Measurements from ENCODE around the gene SLC7A7. TPM values are rescaled to one million over a fixed set of nuclear protein-coding genes. Genes with fewer than 3 reads are reported as not detected.
"Not testable (repeated sequence)": the region's sequence is repeated elsewhere in the genome, so short reads cannot be mapped to it uniquely, and the experiment has no call there.

SLC7A7 gene
- polyA plus RNA-seq, 6 donors from 2014 or later = 16.2 to 78.3 (median 28.7) TPM

DNA sequence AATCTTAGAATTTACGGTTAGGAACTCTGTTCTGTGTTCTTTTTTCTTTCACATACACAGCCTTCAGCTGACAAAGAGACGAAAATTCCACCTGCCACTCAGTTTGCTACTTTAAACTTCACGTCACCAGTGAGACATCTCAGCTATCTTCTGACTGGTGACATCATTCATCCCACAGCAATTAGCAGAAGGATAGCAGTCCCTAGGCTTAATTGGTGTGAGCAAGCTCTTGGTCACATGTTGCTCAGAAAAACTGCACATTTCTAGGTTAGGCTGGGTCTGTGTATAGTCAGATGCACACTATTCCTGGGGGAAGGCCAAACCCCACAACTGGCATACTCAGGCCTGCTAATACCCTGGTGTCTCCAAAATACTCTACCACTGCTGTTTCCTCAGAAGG, 23.9 kb downstream of the SLC7A7 start:
- no peaks in the 10 kb centered on the region for H3K36me3 Mint-ChIP-seq
- peak overlapping the region; percentile 58 to 98 (median 79) for H3K27ac Mint-ChIP-seq
- peak overlapping the region in 6 of 8 donors; percentile 16 to 88 (median 60) for H3K4me3 Mint-ChIP-seq
- peaks cover 0 to 3% (median 0%) of the 10 kb centered on the region in 7 donors for H3K9me3 Mint-ChIP-seq
- H3K27me3 Mint-ChIP-seq = no peaks in the 10 kb centered on the region
- DNase-seq (no peak), ATAC-seq (ENCODE audit: low read depth in 2 of 2) (no peak)
- peaks cover 45 to 73% (median 47%) of the 10 kb centered on the region in 3 donors for H3K4me1 Mint-ChIP-seq

DNA sequence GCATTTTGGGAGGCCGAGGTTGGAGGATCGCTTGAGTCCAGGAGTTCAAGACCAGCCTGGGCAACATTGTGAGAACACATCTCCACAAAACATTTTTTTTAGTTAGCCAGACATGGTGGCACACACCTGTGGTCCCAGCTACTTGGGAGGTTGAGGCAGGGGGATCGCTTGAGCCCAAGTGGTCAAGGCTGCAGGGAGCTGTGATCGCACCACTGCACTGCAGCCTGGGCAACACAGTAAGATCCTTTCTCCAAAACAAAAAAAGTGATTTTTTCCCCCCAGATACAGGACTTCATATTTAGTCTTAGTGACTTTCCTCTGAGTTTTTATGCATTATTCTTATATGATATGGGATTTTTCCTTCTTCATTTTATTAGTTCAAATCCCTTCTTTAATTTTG, 28.6 kb downstream of the SLC7A7 start:
- H3K36me3 Mint-ChIP-seq = no peaks in the 10 kb centered on the region
- DNase-seq (no peak), ATAC-seq (ENCODE audit: low read depth in 2 of 2) (no peak)
- peaks cover 0 to 2% (median 0%) of the 10 kb centered on the region in 7 donors for H3K9me3 Mint-ChIP-seq
- peak overlapping the region in 1 of 6 donors; percentile 39 for H3K27ac Mint-ChIP-seq
- no peaks in the 10 kb centered on the region for H3K27me3 Mint-ChIP-seq
- H3K4me1 Mint-ChIP-seq = peaks cover 26 to 43% (median 32%) of the 10 kb centered on the region in 3 donors
- no peak overlapping the region for H3K4me3 Mint-ChIP-seq

DNA sequence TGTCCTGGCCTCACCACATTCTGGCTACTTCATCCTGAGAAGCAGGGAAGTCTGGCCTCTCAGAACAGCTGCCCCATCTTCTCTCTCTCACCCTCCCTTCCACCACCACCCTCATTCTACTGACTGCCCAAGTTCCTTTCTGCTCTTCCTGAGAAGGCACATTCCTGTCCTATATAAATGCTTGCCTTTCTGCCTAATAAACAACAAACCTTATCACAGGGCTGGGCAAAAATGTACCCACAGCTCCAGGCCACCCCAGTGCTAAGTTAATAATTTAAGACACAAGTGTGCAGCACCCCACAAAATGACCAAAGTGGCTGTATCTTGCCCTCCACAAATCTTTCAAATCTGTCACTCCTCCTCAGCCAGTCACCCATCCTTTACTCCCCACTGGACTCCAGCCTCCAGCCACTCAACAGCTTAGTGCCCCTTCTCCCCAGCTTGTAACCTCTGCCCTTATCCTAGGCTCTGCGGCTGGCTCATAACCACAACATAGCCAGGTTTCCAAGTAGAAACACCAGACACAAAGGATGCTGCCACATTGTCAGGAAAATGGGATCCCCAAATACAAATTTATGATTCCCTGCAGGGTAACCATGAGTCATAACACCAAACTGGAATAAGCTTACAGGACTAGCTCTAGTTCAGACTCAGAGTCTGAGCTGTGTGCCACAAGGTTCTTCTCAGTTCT, 33.8 kb downstream of the SLC7A7 start:
- H3K27ac Mint-ChIP-seq = peak overlapping the region in 3 of 6 donors; percentile 55 to 88 (median 75)
- ATAC-seq (ENCODE audit: low read depth in 2 of 2) (no peak), DNase-seq (no peak)
- no peaks in the 10 kb centered on the region for H3K9me3 Mint-ChIP-seq
- no peak overlapping the region for H3K4me3 Mint-ChIP-seq
- H3K4me1 Mint-ChIP-seq = peaks cover 9 to 19% (median 16%) of the 10 kb centered on the region in 3 donors
- no peaks in the 10 kb centered on the region for H3K36me3 Mint-ChIP-seq
- H3K27me3 Mint-ChIP-seq = no peaks in the 10 kb centered on the region

DNA sequence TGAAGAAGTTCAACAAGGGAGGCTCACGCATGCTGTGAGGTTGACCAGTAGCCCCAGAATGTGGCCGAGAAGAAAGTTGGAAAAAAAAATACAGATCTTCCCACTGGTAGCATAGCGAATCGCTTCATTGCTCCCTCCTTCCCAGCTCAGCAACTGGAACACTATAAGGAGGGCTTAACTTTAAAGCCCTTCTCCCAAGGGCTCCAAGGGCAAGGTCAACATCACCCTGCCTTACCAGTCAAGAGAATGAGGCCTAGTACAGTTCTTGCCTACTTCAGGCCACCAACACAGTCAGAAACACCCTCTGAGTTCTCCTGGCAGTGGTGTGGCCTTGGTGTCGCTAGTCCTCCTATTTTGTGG, 34.3 kb downstream of the SLC7A7 start:
- no peaks in the 10 kb centered on the region for H3K36me3 Mint-ChIP-seq

DNA sequence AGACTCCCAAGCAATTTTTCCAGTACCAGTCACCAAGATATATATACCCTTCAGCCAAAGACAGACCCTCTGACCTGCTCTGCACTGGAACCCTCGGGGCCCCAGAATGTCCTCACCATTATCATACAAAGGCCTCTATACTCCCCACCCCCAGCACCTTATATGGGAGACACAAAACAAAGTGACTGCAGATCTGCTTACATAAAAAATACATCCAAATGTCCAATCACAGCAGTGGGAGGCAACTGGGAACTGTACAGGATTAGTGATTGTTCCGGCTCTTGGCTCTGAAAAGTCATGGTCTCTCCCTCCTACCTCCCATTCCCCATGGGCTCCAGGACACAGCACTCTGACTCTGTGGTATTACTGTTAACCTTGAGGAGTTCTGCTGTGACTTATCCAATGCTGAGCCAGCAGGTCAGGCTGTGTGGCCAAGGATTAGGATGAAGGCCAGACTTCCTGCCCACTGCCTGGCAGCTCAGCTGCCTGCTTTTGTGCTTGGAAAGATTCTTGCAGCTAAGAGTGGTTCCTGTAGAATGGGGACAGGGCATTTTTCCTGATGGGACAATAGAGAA, 35.0 kb downstream of the SLC7A7 start:
- Mint-ChIP-seq H3K9me3 (no peaks in the 10 kb centered on the region), H3K36me3 (no peaks in the 10 kb centered on the region), H3K27ac (peak overlapping the region in 1 of 6 donors; percentile 9), H3K4me3 (no peak overlapping the region), H3K27me3 (no peaks in the 10 kb centered on the region), H3K4me1 (peaks cover 9 to 16% (median 10%) of the 10 kb centered on the region in 3 donors)
- ATAC-seq (ENCODE audit: low read depth in 2 of 2) (no peak), DNase-seq (no peak)

More for the DNA sequence above, 34.3 kb downstream of the SLC7A7 start:
- Mint-ChIP-seq H3K4me3 (no peak overlapping the region), H3K27ac (peak overlapping the region in 2 of 6 donors; percentile 55 to 88), H3K4me1 (peaks cover 9 to 16% (median 14%) of the 10 kb centered on the region in 3 donors), H3K9me3 (no peaks in the 10 kb centered on the region), H3K27me3 (no peaks in the 10 kb centered on the region)
- DNase-seq (no peak), ATAC-seq (ENCODE audit: low read depth in 2 of 2) (no peak)

DNA sequence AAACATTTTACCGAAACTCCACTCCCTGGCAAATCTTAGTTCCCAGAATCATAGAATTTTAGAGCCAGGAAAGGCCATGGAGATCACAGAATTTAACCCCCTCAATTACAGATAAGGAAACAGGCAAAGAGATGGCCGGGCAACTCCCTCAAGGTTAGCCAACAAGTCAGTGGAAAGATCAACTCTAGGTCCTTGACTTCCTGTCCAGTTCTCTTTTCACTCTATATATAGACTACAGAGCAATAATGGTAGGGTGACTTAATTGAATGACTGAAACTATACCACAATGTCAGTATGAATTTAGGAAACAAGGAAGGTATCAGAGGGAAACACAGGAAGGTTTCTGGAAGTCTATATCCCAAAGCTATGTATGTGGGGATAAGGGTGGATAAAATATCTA, 37.2 kb downstream of the SLC7A7 start:
- no peak for ATAC-seq (ENCODE audit: low read depth in 2 of 2)
- Mint-ChIP-seq H3K4me1 (peaks cover 5 to 15% (median 9%) of the 10 kb centered on the region in 3 donors), H3K27me3 (no peaks in the 10 kb centered on the region)

DNA sequence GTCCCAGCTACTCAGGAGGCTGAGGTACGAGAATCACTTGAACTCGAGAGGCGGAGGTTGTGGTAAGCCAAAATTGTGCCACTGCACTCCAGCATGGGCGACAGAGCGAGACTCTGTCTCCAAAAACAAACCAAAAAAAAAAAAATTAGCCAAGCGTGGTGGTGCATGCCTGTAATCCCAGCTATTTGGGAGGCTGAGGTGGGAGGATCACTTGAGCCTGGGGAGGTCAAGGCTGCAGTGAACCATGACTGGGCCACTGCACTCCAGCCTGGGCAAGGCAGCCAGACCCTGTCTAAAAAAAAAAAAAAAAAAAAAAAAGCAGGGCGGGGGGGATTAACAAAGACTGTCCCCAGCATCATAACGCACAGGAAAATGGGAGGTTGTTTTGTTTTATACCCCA, 38.4 kb downstream of the SLC7A7 start:
- not testable (repeated sequence) for ATAC-seq (ENCODE audit: low read depth in 2 of 2); H3K9me3 Mint-ChIP-seq; H3K4me3 Mint-ChIP-seq; DNase-seq; H3K36me3 Mint-ChIP-seq; H3K27ac Mint-ChIP-seq; H3K27me3 Mint-ChIP-seq
- H3K4me1 Mint-ChIP-seq = peaks cover 5 to 15% (median 9%) of the 10 kb centered on the region in 3 donors

More for the DNA sequence above, 37.2 kb downstream of the SLC7A7 start:
- H3K4me3 Mint-ChIP-seq = no peak overlapping the region
- peak overlapping the region in 1 of 6 donors; percentile 28 for H3K27ac Mint-ChIP-seq
- H3K9me3 Mint-ChIP-seq = no peaks in the 10 kb centered on the region
- DNase-seq = no peak
- H3K36me3 Mint-ChIP-seq = peaks cover 0 to 7% of the 10 kb centered on the region in 2 donors

DNA sequence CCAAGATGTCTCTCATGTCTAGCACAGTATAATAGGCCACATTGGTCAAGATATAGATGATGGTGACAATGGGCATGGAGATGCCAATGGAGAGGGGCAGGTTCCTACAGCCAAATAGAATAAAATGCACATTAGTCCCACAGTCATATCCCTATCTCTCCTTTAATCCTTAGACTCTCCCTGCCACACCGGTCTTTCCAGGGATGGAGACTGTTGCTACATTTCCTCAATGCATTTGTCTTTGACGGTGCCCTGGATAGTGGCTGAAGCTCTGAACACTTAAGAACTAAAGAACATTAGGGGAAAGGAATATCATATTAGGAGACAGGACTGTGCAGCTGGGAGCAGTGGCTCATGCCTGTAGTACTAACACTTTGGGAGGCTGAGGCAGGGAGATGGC, 39.0 kb downstream of the SLC7A7 start:
- peak overlapping the region in 1 of 6 donors; percentile 26 for H3K27ac Mint-ChIP-seq

DNA sequence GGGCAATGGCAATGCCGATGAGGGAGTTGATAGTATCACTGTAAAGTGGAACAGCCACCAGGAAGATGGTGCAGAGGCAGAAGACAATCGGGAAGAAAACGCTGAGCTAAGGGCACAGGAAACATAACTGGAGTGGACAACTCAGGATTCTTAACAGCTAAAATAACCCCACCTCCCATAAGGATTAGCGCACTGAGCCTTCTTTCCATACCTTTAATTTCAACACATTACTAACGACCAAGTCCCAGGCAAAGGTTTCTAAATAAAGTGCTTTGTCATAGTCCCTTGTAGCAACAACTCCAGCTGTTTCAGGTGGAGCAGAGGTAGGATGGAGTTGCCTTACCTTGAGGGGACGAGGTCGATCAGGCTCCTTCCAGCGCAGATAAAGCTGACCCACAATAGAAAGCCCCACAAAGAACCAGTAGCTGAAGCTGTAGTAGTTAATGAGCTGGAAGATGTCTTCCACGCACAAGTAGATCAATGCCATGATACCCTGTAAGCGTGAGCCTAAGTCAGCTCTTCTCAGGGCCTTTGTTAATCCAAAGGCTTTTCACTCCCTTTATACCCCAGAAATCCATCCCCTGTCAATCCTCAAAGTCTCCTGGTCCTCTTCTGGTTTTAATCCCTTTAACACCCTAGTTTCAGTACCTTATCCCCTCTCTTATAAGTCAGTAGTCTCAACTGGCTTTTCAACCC, 41.1 kb downstream of the SLC7A7 start:
- peaks cover 6 to 16% (median 12%) of the 10 kb centered on the region in 3 donors for H3K4me1 Mint-ChIP-seq
- DNase-seq (no peak), ATAC-seq (ENCODE audit: low read depth in 2 of 2) (no peak)
- peak overlapping the region in 4 of 6 donors; percentile 3 to 92 (median 33) for H3K27ac Mint-ChIP-seq
- no peak overlapping the region for H3K4me3 Mint-ChIP-seq
- H3K9me3 Mint-ChIP-seq = no peaks in the 10 kb centered on the region
- H3K36me3 Mint-ChIP-seq = peaks cover 21 to 22% of the 10 kb centered on the region in 2 donors
- H3K27me3 Mint-ChIP-seq = no peaks in the 10 kb centered on the region

More for the DNA sequence above, 39.0 kb downstream of the SLC7A7 start:
- DNase-seq (no peak), ATAC-seq (ENCODE audit: low read depth in 2 of 2) (no peak)
- Mint-ChIP-seq H3K4me3 (no peak overlapping the region), H3K27me3 (no peaks in the 10 kb centered on the region), H3K9me3 (no peaks in the 10 kb centered on the region), H3K36me3 (peaks cover 5 to 13% of the 10 kb centered on the region in 2 donors), H3K4me1 (peaks cover under 1 to 9% (median 8%) of the 10 kb centered on the region in 3 donors)

DNA sequence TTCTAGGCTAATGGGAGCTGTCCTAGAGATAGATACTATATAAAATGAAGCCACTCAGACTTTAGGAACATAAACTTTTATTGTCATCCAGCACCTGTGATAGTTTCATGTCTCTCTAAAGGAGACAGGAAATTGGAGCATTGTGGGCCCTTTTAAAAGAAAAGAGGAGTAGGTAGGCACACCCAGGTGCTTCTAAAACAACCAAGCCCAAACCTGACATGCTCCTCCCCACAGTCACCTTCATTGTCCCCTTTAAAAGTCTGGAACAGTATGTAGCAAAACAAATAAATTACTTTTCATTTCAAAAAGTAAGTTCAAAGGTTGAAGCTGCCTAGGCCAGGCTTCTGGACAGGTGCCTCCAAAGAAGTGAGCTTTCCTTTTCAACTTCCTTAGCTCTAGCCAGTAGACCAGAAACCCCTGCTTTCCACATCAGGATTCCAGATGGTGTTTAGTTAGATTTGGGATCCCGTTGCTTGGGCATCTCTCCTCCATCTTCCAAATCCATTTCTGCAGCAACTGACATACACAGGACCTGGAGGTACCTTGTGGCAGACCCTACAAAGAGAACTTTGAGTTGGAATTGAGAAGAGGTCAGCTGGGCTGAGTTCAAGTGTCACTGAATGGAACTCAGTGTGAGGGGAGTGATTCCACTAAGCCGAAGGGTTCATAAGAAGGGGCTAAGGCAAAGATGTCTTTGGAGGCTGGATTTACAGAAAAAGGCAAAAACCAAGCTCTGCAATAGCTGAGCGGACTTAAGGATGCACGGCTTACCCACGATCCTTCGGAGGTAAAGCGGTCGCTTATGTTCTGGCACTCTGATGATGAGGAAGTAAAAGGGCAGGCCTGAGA, 41.8 kb downstream of the SLC7A7 start:
- Mint-ChIP-seq H3K4me1 (peaks cover 12 to 24% (median 18%) of the 10 kb centered on the region in 3 donors), H3K27me3 (no peaks in the 10 kb centered on the region), H3K36me3 (peaks cover 27 to 29% of the 10 kb centered on the region in 2 donors), H3K4me3 (no peak overlapping the region), H3K27ac (peak overlapping the region in 4 of 6 donors; percentile 23 to 92 (median 53)), H3K9me3 (no peaks in the 10 kb centered on the region)
- no peak for DNase-seq
- no peak for ATAC-seq (ENCODE audit: low read depth in 2 of 2)

DNA sequence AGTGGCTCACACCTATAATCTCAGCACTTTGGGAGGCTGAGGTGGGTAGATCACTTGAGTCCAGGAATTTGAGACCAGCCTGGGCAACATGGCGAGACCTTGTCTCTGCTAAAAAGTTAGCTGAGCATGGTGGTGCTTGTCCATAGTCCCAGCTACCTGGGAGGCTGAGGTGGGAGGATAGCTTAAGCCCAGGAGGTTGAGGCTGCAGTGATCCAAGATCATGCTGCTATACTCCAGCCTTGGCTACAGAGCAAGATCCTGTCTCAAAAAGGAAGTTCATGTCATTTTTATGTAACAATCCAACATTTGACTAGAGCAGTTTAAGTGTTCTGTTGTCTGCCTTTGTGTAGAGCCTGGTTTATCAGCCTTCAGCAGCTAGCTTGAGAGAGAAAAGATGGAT, 42.5 kb downstream of the SLC7A7 start:
- Mint-ChIP-seq H3K36me3 (peaks cover 28 to 33% of the 10 kb centered on the region in 2 donors), H3K27me3 (no peaks in the 10 kb centered on the region), H3K4me1 (peaks cover 17 to 30% (median 24%) of the 10 kb centered on the region in 3 donors), H3K27ac (peak overlapping the region in 3 of 6 donors; percentile 23 to 82 (median 53)), H3K9me3 (no peaks in the 10 kb centered on the region), H3K4me3 (peak overlapping the region in 1 of 8 donors; percentile 18)
- no peak for DNase-seq
- no peak for ATAC-seq (ENCODE audit: low read depth in 2 of 2)

DNA sequence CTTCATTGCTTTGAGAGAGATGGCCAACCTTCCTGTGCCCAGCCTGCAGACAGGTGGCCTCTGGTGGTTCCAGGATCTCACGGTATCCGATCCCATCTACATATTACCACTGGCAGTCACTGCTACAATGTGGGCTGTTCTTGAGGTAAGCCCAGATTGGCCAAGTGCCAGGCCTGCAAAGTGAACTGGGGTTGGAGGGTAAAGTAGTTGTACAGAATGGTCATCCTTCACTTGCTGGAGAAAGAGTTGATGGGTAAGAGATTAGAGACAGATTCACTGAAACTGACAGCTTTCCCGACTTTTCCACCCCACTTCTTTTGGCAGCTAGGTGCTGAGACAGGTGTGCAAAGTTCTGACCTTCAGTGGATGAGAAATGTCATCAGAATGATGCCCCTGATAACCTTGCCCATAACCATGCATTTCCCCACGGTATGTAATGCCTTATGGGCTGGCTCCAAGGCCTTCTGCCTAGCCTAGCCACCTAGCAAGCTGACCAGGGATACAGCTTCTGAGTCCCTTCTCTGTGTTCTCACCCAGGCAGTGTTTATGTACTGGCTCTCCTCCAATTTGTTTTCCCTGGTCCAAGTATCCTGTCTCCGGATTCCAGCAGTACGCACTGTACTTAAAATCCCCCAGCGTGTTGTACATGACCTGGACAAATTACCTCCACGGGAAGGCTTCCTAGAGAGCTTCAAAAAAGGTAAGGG, 44.6 kb downstream of the SLC7A7 start:
- Mint-ChIP-seq H3K27me3 (no peaks in the 10 kb centered on the region), H3K4me3 (peak overlapping the region in 2 of 8 donors; percentile 7 to 54), H3K9me3 (no peaks in the 10 kb centered on the region), H3K4me1 (peaks cover 27 to 44% (median 37%) of the 10 kb centered on the region in 3 donors), H3K36me3 (peaks cover 28 to 33% of the 10 kb centered on the region in 2 donors), H3K27ac (peak overlapping the region in 1 of 6 donors; percentile 61)
- no peak for ATAC-seq (ENCODE audit: low read depth in 2 of 2)
- no peak for DNase-seq

All from naive B cell (primary cell).